ENCODE measurements around the gene RAPGEF5.

- TF ChIP-seq EP300 (IDR thresholded peaks at IDR 0.05) (no peak), POLR2A (IDR thresholded peaks at IDR 0.05; ENCODE audit: low read depth) (no peak)
Observed at GRCh38 chr7:22179442-22179879, 177.5 kb downstream of the RAPGEF5 start.

All from esophagus muscularis mucosa (tissue), 2 donors.